Thymus (tissue), 11 donors: ENCODE measurements around the gene ZNF521. TPM values are rescaled to one million over a fixed set of nuclear protein-coding genes. Genes with fewer than 3 reads are reported as not detected.

ENCODE experiments used
- DNase-seq, 9 donors: peaks; one replicate each; pipeline ENCODE4 v3.0.0-alpha.2; 2013; ENCODE audit warnings: low spot score in 9 of 9, low read depth in 6 of 9, missing footprints in 1 of 9
- H3K27ac ChIP-seq, 2 donors: one replicate each; pipeline ENCODE4 v1.5.1; 2013; ENCODE audit warnings: control low read depth in 1 of 2, low read depth in 1 of 2, low read length in 1 of 2, mild to moderate bottlenecking in 1 of 2, moderate library complexity in 1 of 2
- H3K27me3 ChIP-seq, 2 donors: one replicate each; pipeline ENCODE4 v1.5.1; 2013; ENCODE audit warnings: low read length in 1 of 2; ENCODE audit not compliant: control insufficient read depth in 2 of 2, insufficient read depth in 1 of 2
- H3K36me3 ChIP-seq, 2 donors: one replicate each; pipeline ENCODE4 v1.5.1; 2013; ENCODE audit warnings: low read length in 1 of 2, mild to moderate bottlenecking in 1 of 2, moderate library complexity in 1 of 2; ENCODE audit not compliant: control insufficient read depth in 2 of 2, insufficient read depth in 2 of 2
- H3K4me1 ChIP-seq, 2 donors: one replicate each; pipeline ENCODE4 v1.5.1; 2013; ENCODE audit warnings: low read length in 2 of 2; ENCODE audit not compliant: control insufficient read depth in 2 of 2, insufficient read depth in 2 of 2
- H3K4me3 ChIP-seq, 2 donors: one replicate each; pipeline ENCODE4 v1.5.1; 2013; ENCODE audit warnings: low read length in 2 of 2, control low read depth in 1 of 2, mild to moderate bottlenecking in 1 of 2
- H3K9me3 ChIP-seq, 2 donors: one replicate each; pipeline ENCODE4 v1.5.1; 2013; ENCODE audit warnings: low read length in 1 of 2, mild to moderate bottlenecking in 1 of 2; ENCODE audit not compliant: control insufficient read depth in 2 of 2, insufficient read depth in 1 of 2
- WGBS: extraction: QIAGEN DNeasy Blood & Tissue Kit; methylation state at CpG from one replicate; pipeline ENCODE4 v1.1.7; 2013; 5-methylcytosine and 5-hydroxymethylcytosine counted together
- polyA plus RNA-seq: library from polyadenylated mRNA; stranded (reverse); fragments of 200-250 nt; gene quantifications from one replicate; pipeline ENCODE4 v1.2.3, GENCODE V29; 2013
- total RNA-seq: library from RNA; stranded (reverse); fragments of 120-200 nt; gene quantifications from one replicate; pipeline ENCODE4 v1.2.4, GENCODE V29; 2013
- donor health status: healthy.

ZNF521 gene
- total and polyA plus RNA-seq, 2 donors: 3.7 to 9.2 TPM

GRCh38 chr18:25132786-25133496, 219.0 kb downstream of the ZNF521 start:
- 97% methylated on average over 10 of the region's 10 CpGs for WGBS
- Histone ChIP-seq H3K27ac (no peak overlapping the region), H3K9me3 (no peaks in the 10 kb centered on the region), H3K4me1 (no peaks in the 10 kb centered on the region), H3K4me3 (no peak overlapping the region), H3K36me3 (no peaks in the 10 kb centered on the region), H3K27me3 (no peaks in the 10 kb centered on the region)
- no peak for DNase-seq

- Histone ChIP-seq H3K27me3 (no peaks in the 10 kb centered on the region), H3K4me3 (no peak overlapping the region), H3K27ac (no peak overlapping the region), H3K36me3 (no peaks in the 10 kb centered on the region), H3K4me1 (no peaks in the 10 kb centered on the region), H3K9me3 (no peaks in the 10 kb centered on the region)
- 94% methylated on average over 1 of the region's 1 CpG for WGBS
- DNase-seq: no peak
Measured at GRCh38 chr18:25126751-25127150, 225.2 kb downstream of the ZNF521 start.

GRCh38 chr18:25125680-25126079, 226.3 kb downstream of the ZNF521 start:
- Histone ChIP-seq H3K4me1 (no peaks in the 10 kb centered on the region), H3K4me3 (no peak overlapping the region), H3K27me3 (no peaks in the 10 kb centered on the region), H3K9me3 (no peaks in the 10 kb centered on the region), H3K27ac (no peak overlapping the region), H3K36me3 (no peaks in the 10 kb centered on the region)
- 95% methylated on average over 1 of the region's 1 CpG for WGBS
- no peak for DNase-seq

GRCh38 chr18:25123438-25124232, 228.3 kb downstream of the ZNF521 start:
- Histone ChIP-seq H3K36me3 (no peaks in the 10 kb centered on the region), H3K27me3 (no peaks in the 10 kb centered on the region), H3K9me3 (no peaks in the 10 kb centered on the region), H3K27ac (no peak overlapping the region), H3K4me3 (no peak overlapping the region), H3K4me1 (no peaks in the 10 kb centered on the region)
- 89% methylated on average over 6 of the region's 6 CpGs for WGBS
- no peak for DNase-seq

GRCh38 chr18:25121442-25121841, 230.5 kb downstream of the ZNF521 start:
- H3K36me3 ChIP-seq: no peaks in the 10 kb centered on the region
- WGBS: 100% methylated on average over 2 of the region's 2 CpGs

GRCh38 chr18:25113566-25113965, 238.4 kb downstream of the ZNF521 start:
- Histone ChIP-seq H3K4me3 (no peak overlapping the region), H3K4me1 (no peaks in the 10 kb centered on the region), H3K27ac (no peak overlapping the region), H3K36me3 (no peaks in the 10 kb centered on the region), H3K9me3 (no peaks in the 10 kb centered on the region), H3K27me3 (no peaks in the 10 kb centered on the region)
- WGBS: 95% methylated on average over 6 of the region's 6 CpGs
- no peak for DNase-seq

More at GRCh38 chr18:25121442-25121841, 230.5 kb downstream of the ZNF521 start:
- no peak overlapping the region for H3K4me3 ChIP-seq
- no peaks in the 10 kb centered on the region for H3K9me3 ChIP-seq
- no peaks in the 10 kb centered on the region for H3K27me3 ChIP-seq
- H3K4me1 ChIP-seq: no peaks in the 10 kb centered on the region
- no peak for DNase-seq
- H3K27ac ChIP-seq: no peak overlapping the region

- Histone ChIP-seq H3K27ac (no peak overlapping the region), H3K27me3 (no peaks in the 10 kb centered on the region), H3K9me3 (no peaks in the 10 kb centered on the region), H3K36me3 (no peaks in the 10 kb centered on the region), H3K4me3 (no peak overlapping the region), H3K4me1 (no peaks in the 10 kb centered on the region)
- DNase-seq: no peak
- 98% methylated on average over 7 of the region's 7 CpGs for WGBS
Measured at GRCh38 chr18:25112821-25113434, 239.0 kb downstream of the ZNF521 start.

GRCh38 chr18:25111377-25112288, 240.3 kb downstream of the ZNF521 start:
- DNase-seq: no peak
- H3K27ac ChIP-seq: no peak overlapping the region
- 97% methylated on average over 13 of the region's 13 CpGs for WGBS

More at GRCh38 chr18:25111377-25112288, 240.3 kb downstream of the ZNF521 start:
- Histone ChIP-seq H3K36me3 (no peaks in the 10 kb centered on the region), H3K4me3 (no peak overlapping the region), H3K4me1 (no peaks in the 10 kb centered on the region), H3K9me3 (no peaks in the 10 kb centered on the region), H3K27me3 (no peaks in the 10 kb centered on the region)
